ENCODE measurements around the gene FLOT2. TPM values are rescaled to one million over a fixed set of nuclear protein-coding genes. Genes with fewer than 3 reads are reported as not detected.
A peak's percentile ranks its signal among the peaks of the same experiment; 100 is the strongest.

The FLOT2 gene
- polyA plus RNA-seq, 2 of the 4 experiments (the other 2 are of a cell fraction) = 66.4 to 78.6 TPM

GRCh38 chr17:28843816-28844148, 53.8 kb downstream of the FLOT2 start:
- peaks cover 11% of the 10 kb centered on the region; the same call in 1 of the 3 replicates for H3K4me1 ChIP-seq
- H3K27ac ChIP-seq = no peak overlapping the region
- no peak overlapping the region for H3K4me2 ChIP-seq
- WGBS (ENCODE audit: missing lambda C conversion rate) = 91% methylated on average over 6 of the region's 6 CpGs
- FAIRE-seq (no peak), ATAC-seq (no peak), DNase-seq (ENCODE audit: low read depth in 1 of 2, low spot score in 1 of 2) (no peak)
- H3K9me3 ChIP-seq = no peaks in the 10 kb centered on the region
- TF ChIP-seq CEBPB (IDR thresholded peaks at IDR 0.05) (no peak), MAX (IDR thresholded peaks at IDR 0.05) (no peak), HOXB13 (CRISPR knock-in tag; IDR thresholded peaks at IDR 0.05; ENCODE audit: low read depth) (no peak), CBX2 (IDR thresholded peaks at IDR 0.05; ENCODE audit: borderline replicate concordance, low read depth) (no peak), CHD2 (IDR thresholded peaks at IDR 0.05; ENCODE audit: low read length, partially characterized antibody) (no peak), BHLHE40 (IDR thresholded peaks at IDR 0.05; ENCODE audit: low read depth, low read length) (no peak), RARB (CRISPR knock-in tag; IDR thresholded peaks at IDR 0.05) (no peak), NPAS2 (CRISPR knock-in tag; IDR thresholded peaks at IDR 0.05; ENCODE audit: borderline replicate concordance) (no peak), SREBF2 (IDR thresholded peaks at IDR 0.05) (no peak), EHMT2 (IDR thresholded peaks at IDR 0.05; ENCODE audit: low read depth) (no peak), POLR2A (IDR thresholded peaks at IDR 0.05; ENCODE audit: low read length) (no peak), ATOH8 (CRISPR knock-in tag; IDR thresholded peaks at IDR 0.05; ENCODE audit: low read depth) (no peak), MYC (IDR thresholded peaks at IDR 0.05; ENCODE audit: borderline replicate concordance, low read length) (no peak), GATA3 (IDR thresholded peaks at IDR 0.05; ENCODE audit: borderline replicate concordance) (no peak)
- TF ChIP-seq, protein P1, sequence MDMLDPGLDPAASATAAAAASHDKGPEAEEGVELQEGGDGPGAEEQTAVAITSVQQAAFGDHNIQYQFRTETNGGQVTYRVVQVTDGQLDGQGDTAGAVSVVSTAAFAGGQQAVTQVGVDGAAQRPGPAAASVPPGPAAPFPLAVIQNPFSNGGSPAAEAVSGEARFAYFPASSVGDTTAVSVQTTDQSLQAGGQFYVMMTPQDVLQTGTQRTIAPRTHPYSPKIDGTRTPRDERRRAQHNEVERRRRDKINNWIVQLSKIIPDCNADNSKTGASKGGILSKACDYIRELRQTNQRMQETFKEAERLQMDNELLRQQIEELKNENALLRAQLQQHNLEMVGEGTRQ (IDR thresholded peaks at IDR 0.05) = no peak
- TF ChIP-seq, protein P2, sequence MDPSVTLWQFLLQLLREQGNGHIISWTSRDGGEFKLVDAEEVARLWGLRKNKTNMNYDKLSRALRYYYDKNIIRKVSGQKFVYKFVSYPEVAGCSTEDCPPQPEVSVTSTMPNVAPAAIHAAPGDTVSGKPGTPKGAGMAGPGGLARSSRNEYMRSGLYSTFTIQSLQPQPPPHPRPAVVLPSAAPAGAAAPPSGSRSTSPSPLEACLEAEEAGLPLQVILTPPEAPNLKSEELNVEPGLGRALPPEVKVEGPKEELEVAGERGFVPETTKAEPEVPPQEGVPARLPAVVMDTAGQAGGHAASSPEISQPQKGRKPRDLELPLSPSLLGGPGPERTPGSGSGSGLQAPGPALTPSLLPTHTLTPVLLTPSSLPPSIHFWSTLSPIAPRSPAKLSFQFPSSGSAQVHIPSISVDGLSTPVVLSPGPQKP (IDR thresholded peaks at IDR 0.05; ENCODE audit: low read depth, low read length) = no peak
- ChIA-PET POLR2A (no interaction called here), CTCF (interaction anchor here (0.6 to 7.1 kb wide), 4 partner anchors 14 to 272 kb away, joined by 5 to 58 read pairs (median 12); partner anchors contain the start of gene TLCD1)
- no peak overlapping the region for H3K4me3 ChIP-seq

- ChIA-PET CTCF (interaction anchor here (0.7 to 7.1 kb wide), 15 partner anchors 9 to 338 kb away, joined by 3 to 58 read pairs (median 5); partner anchors contain the start of genes DHRS13, MYO18A and TLCD1), POLR2A (interaction anchor here (0.6 to 1.6 kb wide), 10 partner anchors 10 to 771 kb away, joined by 3 to 7 read pairs (median 6); partner anchors contain the start of gene RPL23A)
- under 1% methylated on average over 36 of the region's 44 CpGs for WGBS (ENCODE audit: missing lambda C conversion rate)
- H3K9me3 ChIP-seq = no peaks in the 10 kb centered on the region
- ATAC-seq (peak; percentile 99 to 100), DNase-seq (ENCODE audit: low read depth in 1 of 2, low spot score in 1 of 2) (peak; percentile 87 to 100), FAIRE-seq (no peak)
- H3K4me3 ChIP-seq = peak within 1 kb of the TSS; percentile 82
- H3K27ac ChIP-seq = peak within 1 kb of the TSS; percentile 82 to 92
- peak; percentile 49; the same call in 1 of the 3 replicates for TF ChIP-seq BCL3 (IDR thresholded peaks at IDR 0.05)
- 0 out of 2 replicates have a peak, but pooled peaks have one; percentile 26 for TF ChIP-seq KDM5A (IDR thresholded peaks at IDR 0.05)
- TF ChIP-seq POLR2AphosphoS2 (conservative IDR thresholded peaks at IDR 0.05; ENCODE audit: low read length) = no peak
- TF ChIP-seq PHF8 (IDR thresholded peaks at IDR 0.05; ENCODE audit: borderline replicate concordance, low read depth) = peak; percentile 75
- peak; percentile 36; the same call in 1 of the 2 replicates for TF ChIP-seq E2F6 (IDR thresholded peaks at IDR 0.05; ENCODE audit: borderline replicate concordance, low read depth)
- no peak; a peak in 1 of 5 replicates for TF ChIP-seq RAD21 (conservative IDR thresholded peaks at IDR 0.05 in 1 of 2, IDR thresholded peaks at IDR 0.05 in 1 of 2)
- TF ChIP-seq, protein P3, sequence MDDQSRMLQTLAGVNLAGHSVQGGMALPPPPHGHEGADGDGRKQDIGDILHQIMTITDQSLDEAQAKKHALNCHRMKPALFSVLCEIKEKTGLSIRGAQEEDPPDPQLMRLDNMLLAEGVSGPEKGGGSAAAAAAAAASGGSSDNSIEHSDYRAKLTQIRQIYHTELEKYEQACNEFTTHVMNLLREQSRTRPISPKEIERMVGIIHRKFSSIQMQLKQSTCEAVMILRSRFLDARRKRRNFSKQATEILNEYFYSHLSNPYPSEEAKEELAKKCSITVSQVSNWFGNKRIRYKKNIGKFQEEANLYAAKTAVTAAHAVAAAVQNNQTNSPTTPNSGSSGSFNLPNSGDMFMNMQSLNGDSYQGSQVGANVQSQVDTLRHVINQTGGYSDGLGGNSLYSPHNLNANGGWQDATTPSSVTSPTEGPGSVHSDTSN (IDR thresholded peaks at IDR 0.05) = peak; percentile 20; the same call in 1 of the 2 replicates
- peak; percentile 79 for TF ChIP-seq POLR2A (IDR thresholded peaks at IDR 0.05; ENCODE audit: low read length)
- TF ChIP-seq ZC3H11A (IDR thresholded peaks at IDR 0.05) = no peak
- 0 out of 2 replicates have a peak, but pooled peaks have one; percentile 47 for TF ChIP-seq TP53 (CRISPR knock-in tag; IDR thresholded peaks at IDR 0.05)
- TF ChIP-seq HOXB5 (CRISPR knock-in tag; IDR thresholded peaks at IDR 0.05) = no peak
- peak; percentile 67; the same call in 1 of the 2 replicates for TF ChIP-seq MAX (IDR thresholded peaks at IDR 0.05)
- no peak for TF ChIP-seq JUNB (IDR thresholded peaks at IDR 0.05)
- peak in 1 of 2 experiments; percentile 77; a peak in 2 of 5 replicates for TF ChIP-seq JUN (IDR thresholded peaks at IDR 0.05)
- peak within 1 kb of the TSS; percentile 85 for H3K4me2 ChIP-seq
- peaks cover 11% of the 10 kb centered on the region; the same call in 1 of the 3 replicates for H3K4me1 ChIP-seq
These were observed 55.1 kb downstream of the FLOT2 start, which contains the start of gene FAM222B for GRCh38 chr17:28842282-28843012. FAM222B (minus strand) TSS chr17:28842790; CDS start chr17:28766667, 76,123 bp downstream.

Data from A549 (cell line).